ENCODE data around the gene MICAL2. TPM values are rescaled to one million over a fixed set of nuclear protein-coding genes. Genes with fewer than 3 reads are reported as not detected.
A peak's percentile ranks its signal among the peaks of the same experiment; 100 is the strongest.

MICAL2 gene
- total and polyA plus RNA-seq, 12 donors, result 8.4 to 80.5 (median 34.1) TPM

- Histone ChIP-seq H3K36me3 (replicated peaks in 1 of 2) (no peaks in the 10 kb centered on the region), H3K27ac (no peak overlapping the region), H3K27me3 (no peaks in the 10 kb centered on the region), H3K4me1 (replicated peaks in 1 of 2) (no peaks in the 10 kb centered on the region), H3K9me3 (replicated peaks in 1 of 3) (no peaks in the 10 kb centered on the region), H3K4me3 (no peak overlapping the region)
- TF ChIP-seq POLR2A (IDR thresholded peaks at IDR 0.05), result no peak
- no peak for TF ChIP-seq CTCF (IDR thresholded peaks at IDR 0.05)
- DNase-seq, result no peak
- WGBS, 4 donors, result 66 to 72% (median 69%) methylated on average over 5 of the region's 5 CpGs
- intact Hi-C loops (cut with DNase I), result no loop called here
These were observed 7.6 kb upstream of the MICAL2 start for GRCh38 chr11:12102588-12103410.

GRCh38 chr11:12103411-12104225 is 6.8 kb upstream of the MICAL2 start:
- Histone ChIP-seq H3K27me3 (no peaks in the 10 kb centered on the region), H3K9me3 (replicated peaks in 1 of 3) (no peaks in the 10 kb centered on the region), H3K27ac (no peak overlapping the region), H3K4me3 (no peak overlapping the region), H3K4me1 (replicated peaks in 1 of 2) (no peaks in the 10 kb centered on the region), H3K36me3 (replicated peaks in 1 of 2) (no peaks in the 10 kb centered on the region)
- no peak for TF ChIP-seq CTCF (IDR thresholded peaks at IDR 0.05)
- TF ChIP-seq POLR2A (IDR thresholded peaks at IDR 0.05), result no peak
- DNase-seq, result peak in 1 of 7 donors; percentile 21
- WGBS, 4 donors, result 54 to 67% (median 66%) methylated on average over 7 of the region's 7 CpGs
- intact Hi-C loops (cut with DNase I), result no loop called here

- intact Hi-C loops (cut with DNase I), result no loop called here
These were observed 4.9 kb upstream of the MICAL2 start for GRCh38 chr11:12105471-12105870.

More at GRCh38 chr11:12105471-12105870, 4.9 kb upstream of the MICAL2 start:
- H3K9me3 ChIP-seq (replicated peaks in 1 of 3), result no peaks in the 10 kb centered on the region
- H3K4me1 ChIP-seq (replicated peaks in 1 of 2), result peaks cover 3 to 4% of the 10 kb centered on the region in 2 donors
- DNase-seq, result no peak
- TF ChIP-seq CTCF (IDR thresholded peaks at IDR 0.05) (no peak), POLR2A (IDR thresholded peaks at IDR 0.05) (no peak)
- no peaks in the 10 kb centered on the region for H3K36me3 ChIP-seq (replicated peaks in 1 of 2)
- no peak overlapping the region for H3K4me3 ChIP-seq
- no peak overlapping the region for H3K27ac ChIP-seq
- no peaks in the 10 kb centered on the region for H3K27me3 ChIP-seq
- 50 to 95% (median 84%) methylated on average over 2 of the region's 2 CpGs for WGBS, 4 donors
